Activated CD8-positive, alpha-beta memory T cell treated with anti-CD3 and anti-CD28 coated beads for 24 hours (primary cell): ENCODE results near the gene OVOL1.

Experiments
- DNase-seq: peaks from one replicate; pipeline ENCODE4 v3.0.0-alpha.2; 2020

OVOL1 gene

DNA sequence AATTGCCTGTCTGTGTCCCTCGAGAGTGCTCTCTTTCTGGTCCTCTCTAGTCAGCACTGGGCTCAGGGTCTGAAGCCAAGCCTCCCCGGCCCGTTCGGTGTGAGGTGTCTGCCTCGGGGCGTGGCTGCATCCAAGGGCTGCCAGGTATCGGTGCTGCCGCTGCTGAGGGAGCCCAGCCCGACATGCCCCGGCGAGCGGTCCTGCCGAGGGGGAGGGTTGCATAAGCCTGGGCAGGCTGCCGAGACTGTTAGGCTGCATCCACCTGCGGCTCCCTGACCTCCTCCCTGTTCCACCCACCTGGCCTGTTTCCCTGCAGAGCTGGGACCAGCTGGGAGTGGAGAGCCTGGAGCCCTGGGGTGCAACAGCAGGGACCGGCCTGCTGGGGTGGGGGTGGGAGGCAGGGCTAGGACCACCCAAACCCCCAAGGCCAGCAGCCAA, 6.3 kb downstream of the OVOL1 start:
- DNase-seq = no peak

DNA sequence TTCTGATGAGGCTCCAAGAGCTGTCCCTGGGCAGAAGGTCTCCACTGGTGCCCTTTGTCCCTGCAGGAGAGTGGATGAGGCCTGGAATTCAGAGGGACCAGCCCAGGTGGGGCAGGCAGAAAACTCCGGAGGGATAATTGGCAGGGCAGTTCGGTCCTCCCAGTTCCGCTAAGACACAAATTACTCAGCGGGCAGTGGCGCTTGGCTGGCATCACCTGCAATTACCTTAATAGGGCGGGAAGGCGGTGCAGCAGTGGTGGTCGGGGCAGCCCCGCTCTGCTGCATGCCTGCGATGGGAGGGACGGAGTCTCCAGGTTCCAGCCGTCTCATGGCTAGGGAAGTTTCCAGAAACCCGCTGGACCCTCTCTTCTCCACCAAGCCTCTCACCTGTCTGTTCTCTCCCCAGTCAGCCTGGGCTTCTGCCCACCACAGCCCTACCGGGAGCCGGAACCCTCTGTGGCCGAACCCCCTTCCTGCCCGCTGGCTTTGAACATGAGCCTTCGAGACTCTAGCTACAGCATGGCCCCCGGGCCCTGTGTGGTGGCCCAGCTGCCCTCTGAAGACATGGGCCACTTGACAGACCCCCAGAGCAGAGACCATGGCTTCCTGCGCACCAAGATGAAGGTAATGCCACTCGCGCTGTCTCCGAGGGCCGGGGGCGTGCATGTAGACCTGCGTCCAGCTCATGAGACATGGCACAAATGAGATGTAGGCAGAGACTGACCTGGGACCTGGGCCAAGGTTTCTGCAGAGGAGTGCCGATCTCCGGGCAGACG, 7.0 kb downstream of the OVOL1 start:
- no peak for DNase-seq

DNA sequence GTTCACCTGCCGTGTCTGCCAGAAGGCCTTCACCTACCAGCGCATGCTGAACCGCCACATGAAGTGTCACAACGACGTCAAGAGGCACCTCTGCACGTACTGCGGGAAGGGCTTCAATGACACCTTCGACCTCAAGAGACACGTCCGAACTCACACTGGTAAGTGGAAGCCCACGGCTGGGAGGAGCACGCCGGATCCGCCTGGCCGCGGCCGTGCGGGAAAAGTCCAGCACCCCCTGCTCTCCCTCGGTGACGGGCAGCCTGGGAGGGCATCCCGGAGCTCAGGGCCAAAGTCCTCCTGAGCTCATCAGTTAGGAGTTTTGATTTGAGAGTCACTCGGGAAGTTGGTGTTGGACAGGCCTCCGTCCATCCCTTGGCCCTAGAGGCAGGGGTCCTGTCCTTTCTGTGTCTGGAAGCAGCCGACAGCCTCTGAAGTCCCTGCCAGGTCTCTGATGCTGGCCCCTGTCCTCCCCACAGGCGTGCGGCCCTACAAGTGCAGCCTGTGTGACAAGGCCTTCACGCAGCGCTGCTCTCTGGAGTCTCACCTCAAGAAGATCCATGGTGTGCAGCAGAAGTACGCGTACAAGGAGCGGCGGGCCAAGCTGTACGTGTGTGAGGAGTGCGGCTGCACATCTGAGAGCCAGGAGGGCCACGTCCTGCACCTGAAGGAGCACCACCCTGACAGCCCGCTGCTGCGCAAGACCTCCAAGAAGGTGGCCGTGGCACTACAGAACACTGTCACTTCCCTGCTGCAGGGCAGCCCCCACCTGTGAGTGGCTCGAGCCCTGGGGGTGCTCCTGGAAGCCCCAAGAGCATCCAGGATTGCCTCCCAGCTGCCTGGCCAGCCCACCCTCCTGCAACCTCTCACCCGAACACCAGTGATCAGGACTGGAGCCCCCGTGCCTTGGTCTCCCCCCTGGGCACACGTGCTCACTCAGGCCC, 8.0 kb downstream of the OVOL1 start:
- no peak for DNase-seq

DNA sequence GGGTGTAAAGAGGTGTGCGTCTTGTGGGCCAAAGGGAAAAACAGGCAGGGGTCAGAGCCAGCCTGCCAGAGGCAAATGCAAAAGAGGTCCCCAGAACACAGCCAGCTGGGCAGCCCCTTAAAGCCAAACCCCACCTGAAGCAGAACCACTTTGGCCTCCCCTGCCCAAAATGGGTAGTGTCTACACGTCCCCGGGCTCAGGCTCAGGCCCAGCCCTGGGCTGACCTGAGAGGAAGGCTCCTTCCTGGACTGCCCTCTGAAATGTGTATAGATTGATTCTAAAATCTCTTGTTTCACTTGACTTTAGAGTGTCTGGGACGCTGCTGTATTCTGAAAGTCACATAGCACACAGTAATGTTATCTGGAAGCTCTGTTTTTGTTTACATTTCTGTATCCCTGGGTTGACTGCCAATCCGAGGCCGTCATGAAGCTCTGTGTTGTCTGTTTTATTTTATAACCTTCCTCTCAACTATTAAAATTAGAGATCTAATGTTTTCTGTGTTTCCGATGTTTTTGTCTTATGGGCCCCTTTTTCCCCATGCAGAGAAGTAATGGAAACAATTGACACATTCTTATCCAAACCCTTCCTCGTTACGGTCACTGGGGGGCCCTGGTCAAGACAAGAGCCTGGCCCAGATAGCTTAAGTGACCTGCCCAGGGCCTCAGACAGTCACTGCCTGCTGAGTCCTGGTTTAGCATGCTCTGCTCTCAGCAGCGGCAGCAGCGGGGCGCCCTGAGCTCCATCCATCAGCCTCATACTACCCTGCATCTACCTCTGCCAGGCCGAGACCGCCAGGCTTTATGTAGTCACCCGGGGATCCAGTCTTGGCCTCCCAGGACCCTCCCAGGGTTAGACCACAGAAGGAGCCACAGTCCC, 10.1 kb downstream of the OVOL1 start:
- DNase-seq = no peak

DNA sequence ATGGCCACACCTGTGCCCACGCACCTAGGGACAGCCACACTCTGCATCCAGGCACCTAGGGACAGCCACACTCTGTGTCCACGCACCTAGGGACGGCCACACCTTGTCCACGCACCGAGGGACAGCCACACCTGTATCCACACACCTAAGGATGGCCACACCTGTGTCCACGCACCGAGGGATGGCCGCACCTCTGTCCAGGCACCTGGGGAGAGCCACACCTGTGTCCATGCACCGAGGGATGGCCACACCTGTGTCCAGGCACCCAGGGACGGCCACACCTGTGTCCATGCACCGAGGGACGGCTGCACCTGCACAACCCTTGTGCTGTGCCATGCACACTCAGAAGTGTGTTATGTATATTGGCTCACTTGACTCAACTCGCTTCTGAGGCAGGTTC, 10.8 kb downstream of the OVOL1 start:
- no peak for DNase-seq

DNA sequence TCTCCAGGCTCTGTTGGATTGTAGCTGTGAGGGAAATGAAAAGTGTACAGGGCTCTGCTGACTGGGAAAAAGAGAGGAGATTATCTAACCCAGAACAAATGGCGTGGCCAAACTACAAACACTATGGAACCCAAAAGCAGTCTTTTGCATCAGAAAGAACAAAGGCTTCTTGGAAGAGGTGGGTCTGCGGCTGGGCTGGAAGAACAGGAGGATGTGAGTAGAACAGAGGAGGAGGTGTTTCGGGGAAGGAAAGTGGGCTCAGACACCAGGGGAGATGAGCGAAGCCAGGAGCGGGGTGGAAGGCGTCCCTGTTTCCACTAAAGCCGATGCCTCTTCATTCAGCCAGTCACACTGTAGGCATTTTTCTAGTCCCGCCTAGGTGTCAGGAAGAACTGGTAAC, 12.0 kb downstream of the OVOL1 start:
- DNase-seq = no peak

DNA sequence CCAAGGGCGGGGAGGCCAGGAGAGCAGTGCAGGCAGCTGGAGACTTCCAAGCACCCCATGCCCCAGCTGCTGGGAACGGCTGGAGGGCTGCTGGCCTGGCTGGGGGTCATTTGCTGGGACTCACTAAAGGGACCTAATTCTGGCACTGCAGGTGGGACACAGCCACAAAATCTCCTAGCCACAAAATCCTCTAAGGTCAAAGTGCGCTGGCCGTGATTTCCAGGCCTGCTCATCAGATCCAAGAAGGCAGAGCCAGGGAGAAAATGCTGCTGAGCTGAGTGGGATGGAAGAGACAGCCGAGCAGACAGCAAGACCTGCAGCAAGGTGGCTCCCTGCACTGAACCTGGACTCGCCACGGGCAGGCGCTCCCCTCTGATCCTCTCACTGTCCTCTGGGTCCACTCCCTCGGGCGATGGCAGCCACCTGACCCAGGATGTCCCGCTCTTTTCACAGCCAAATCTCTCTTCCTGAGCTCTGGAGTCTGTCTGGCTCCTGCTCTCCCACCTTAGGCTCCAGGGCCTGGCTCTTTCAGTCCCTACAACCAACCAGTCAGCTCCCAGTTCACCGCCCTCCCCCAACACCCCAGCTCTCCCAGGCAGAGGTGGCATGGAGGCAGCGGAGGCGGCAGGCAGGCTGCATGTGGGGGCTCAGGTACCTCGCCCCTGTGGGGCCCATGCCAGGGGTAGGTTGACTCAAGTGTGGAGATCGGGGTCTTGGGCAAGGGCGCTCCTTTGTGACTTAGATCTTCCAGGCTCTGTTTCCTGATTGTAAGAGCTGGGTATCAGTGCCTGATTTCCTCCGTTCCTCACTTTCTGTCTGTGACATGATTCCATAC, 14.5 kb downstream of the OVOL1 start:
- no peak for DNase-seq

DNA sequence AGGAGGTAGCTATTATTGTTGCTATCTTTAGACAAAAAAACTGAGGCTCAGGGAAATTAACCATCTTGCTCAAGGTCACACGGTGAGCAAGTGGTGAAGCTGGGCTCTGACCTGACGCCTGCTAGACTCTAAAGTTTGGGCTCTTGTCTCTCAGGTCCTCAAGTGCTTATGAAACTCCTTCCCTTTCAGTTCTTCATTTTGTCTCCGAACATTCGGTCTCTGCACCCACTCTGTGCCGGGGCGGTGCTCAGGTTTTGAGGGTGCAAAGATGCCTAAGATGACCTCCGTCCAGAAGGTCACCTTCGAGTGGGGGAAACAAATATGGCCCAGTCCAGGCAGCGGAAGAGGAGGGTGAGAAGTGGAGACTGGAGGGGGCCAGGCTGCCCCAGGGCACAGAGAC, 16.0 kb downstream of the OVOL1 start:
- no peak for DNase-seq

DNA sequence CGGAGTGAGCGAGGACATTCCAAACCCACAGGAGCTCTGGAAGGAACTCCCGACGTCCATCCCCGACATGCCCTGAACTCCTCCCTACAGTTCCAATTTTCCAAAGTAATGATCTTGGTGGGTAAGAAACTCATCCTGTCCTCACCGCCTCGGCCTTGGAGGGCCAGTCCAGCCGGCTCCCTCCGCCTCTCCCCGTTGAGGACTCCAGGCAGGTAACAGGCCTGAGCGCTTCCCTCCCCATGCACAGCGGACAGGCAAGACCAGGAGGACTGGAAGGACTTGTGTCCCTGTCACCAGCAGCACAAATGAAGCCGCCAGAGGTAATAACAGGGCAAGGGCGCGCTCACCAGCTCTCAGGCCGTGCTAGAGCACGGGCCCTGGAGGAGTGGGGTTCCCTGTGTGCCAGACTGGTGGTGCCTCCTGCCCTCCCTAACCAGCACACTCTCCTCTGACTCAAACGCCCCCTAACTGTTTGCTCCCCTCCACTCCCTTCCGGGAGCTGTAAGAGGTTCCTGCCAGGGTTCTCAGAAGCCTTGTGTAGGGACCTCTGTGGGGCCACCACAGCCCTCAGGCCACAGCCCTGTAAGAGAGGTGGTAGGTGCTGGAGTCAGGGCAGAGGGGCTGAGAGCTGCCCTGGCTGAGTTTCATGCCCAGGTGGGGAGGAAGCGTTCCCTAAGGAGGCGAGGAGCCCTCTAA, 17.1 kb downstream of the OVOL1 start:
- DNase-seq = no peak

DNA sequence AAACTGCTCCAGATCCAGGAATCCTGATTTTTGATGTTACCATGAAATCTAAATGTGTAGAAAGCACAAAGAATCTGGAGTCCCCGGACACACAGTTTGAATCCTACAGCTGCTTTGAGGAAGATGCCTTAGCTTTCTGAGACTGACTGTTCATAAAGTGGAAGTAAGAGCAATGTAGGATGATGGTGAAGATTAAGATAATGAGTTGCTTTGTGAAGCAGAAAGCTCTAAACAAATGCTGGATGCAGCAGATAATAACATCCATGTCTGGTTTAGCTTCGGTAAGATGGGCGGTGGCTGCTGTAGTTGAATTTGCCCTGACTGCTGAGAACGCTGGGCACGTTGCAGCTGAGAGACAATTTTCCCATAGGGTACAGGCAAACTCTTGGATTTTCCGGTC, 20.1 kb downstream of the OVOL1 start:
- DNase-seq = no peak

DNA sequence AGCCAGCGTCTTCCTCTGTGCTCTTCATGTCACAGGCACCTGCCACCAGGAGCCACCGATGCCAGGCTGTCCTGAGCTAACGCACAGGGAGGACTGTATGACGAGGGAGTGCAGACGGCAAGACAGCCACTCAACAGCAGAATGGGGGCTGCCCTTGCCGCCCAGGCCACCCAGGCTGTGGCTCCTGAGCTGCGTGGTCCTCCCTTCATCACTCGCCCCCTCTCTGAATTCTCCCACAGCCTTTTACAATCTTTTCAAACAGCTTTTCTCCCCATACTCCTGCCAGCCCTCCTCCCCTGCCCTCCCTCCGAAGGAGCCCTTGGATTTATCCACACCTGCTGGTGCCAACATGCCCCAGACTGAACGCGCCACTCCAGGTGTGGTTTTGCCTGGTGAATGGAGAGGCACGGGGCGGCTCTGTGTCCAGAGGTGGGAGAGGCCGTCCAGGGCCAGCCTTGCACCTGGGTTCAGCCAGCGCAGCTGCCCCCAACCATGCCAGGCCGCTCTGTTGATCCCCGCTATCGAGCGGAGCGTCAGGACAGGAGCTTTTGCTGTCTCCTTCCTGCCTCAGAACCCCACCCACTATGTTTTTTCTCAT, 22.0 kb downstream of the OVOL1 start:
- no peak for DNase-seq

DNA sequence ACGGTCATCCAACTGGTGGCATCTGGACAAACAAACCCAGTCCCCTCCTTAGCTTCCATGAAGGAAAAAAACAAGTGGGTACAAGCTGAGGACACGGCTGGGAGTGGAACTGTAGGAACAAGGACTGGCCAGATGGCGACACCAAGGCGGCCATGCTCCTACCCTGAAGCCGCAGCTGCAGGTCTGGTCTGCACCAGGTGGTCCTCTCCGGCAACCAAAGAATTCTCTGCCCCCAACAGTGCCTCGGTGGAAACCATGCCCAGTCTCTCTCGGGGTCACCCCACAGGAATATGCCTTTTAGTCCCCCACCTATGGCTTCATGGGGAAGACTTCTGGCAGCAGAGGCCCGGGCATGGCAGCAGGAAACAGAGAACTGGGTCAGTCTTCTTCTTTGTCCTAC, 22.6 kb downstream of the OVOL1 start:
- DNase-seq = no peak

DNA sequence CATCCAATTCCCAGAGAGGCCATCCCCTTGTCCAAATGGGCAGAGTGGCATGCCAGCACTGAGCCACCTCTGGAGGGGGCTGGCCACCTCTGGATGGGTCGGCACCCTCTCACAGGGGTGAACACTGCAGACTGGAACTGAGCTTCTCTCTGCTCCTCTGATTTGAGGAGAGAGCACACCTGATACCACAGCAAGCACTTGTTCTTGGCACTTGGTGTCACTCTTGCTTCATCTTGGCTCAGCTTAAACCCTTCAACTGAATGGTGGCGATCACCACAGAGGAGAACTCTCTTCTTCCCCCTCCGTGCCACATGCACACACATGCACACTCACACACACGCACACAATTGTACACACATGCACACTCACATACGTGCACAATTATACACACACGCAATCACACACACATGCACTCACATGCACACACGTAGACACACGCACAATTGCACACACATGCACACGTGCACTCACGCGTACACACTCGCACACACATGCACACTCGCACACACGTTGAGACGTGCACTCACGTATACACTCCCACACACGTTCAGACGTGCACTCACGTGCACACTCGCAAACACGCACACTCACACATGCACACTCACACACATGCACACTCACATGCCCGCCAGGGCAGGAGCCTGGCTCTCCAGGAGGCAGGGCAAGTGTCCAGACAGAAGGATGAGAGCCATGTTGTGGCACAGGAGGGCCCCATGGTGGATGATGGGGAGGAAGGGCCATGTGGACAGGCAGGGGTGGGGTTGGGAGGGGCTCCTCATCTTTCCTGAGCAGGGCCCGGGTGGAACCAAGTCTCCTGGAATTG, 23.4 kb downstream of the OVOL1 start:
- no peak for DNase-seq

DNA sequence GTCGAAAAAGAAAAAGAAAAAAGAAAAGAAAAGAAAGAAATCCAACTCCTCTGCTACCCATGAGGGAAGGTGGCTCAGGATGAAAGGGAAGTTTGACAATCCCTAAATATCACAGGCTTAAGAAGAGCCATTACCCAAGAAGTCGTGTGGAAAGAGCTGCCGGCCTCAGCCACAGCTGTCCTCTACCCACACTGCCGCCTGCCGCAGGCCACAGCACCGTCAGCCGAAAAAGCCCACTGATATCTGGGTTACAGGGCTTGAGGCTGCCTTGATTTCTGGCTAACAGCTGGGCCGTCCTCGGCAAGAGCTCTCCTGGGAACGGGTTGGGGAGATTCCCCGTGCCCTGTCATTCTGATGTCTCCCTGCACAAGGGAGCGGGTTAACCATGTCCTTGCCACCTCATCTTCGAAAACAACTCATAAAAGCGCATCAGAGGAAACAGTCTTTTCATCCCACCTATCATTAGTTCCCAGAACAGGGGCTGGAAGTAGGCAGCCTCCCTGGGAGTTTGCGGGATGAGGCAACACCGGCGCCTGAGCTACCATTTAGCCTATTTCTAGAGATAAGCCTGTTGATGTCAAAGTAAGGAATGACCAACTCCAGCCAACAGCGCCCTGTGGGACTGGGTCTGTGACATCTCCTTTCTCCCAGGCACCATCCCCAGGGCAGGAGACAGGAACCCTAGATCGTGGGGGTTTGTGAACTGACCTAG, 25.1 kb downstream of the OVOL1 start:
- no peak for DNase-seq

DNA sequence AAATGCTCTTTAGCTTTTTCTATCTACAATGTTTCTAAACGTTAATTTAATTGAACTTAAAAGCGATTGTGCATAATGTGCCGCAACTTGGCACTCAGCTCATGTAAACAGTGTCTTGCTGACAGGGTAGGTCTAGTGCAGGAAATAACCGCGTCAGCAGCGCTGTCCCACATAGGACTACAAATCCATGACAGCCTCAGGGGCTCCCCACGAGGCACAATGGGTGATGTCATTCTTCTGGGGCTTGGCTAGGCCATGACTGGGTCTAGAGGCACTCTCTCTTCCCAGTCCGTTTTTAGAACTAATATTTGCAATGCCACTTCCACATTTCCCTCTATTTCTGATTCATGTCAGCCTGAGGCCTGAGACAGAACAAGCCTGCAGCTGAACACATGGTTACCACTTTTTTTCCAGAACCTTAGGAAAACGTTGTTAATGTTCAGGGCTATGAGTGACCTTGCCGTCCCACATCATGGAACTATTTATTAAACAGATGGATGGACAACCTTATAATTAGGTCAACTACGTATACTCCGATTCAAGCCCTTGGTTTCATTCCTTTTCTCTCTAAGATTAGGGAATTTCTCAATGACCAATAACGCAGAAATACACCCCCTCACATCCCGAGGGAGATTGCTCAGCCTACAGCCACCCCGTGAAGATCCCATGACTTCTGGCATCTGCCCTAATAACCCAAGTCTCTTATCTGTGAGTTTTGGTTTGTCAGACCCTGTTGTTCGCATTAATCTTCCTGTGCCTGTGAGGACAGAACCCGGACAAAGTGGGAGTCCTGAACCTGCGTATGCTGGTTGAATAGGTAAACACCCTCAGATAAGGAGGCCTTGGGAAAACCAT, 27.5 kb downstream of the OVOL1 start:
- DNase-seq = no peak

DNA sequence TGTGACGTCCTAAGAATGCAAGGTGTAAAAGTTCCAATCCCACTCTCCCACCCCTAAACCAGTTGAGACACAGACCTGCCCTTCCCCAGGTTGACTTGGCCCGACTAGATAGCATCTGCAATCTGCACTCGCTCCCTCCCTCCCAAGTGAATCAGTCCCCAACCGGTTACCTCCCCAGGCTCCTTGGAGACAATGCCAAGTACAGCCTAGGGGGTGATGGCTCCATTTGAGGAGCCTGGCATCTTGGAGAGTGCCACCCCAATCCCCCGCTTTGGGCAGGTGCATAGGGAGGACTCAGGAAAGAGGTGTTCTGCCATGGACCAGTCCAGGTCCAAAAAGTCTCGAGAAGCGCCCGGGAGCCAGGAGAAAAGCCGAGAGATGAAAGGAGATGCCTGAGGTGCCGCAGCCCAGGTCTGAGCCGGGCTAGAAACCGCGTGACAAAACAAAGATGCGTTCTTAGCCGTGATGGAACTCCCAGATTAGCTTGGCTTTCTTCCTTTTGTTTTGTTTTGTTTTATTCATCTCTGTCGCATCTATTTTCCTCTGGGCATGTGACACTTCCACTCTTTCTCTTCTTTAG, 28.2 kb downstream of the OVOL1 start:
- DNase-seq = no peak

DNA sequence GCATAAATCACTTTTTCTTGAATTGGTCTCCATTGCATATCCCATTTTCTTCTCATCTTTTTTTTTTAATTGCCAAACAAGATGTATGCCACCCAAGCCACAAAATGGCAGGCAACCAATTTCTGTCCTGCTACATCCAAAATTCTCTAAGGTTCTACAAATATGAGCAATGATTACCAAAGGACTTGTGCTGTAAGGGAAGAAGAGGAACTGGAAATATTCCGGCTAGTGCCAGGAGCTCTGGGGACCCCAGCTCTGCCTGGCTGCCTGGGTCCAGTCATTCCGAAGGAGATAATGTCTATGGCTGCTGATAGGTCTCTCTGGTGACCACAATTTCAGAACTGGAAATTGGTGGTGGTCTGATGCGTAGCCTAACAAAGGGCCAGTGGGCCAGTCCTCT, 29.8 kb downstream of the OVOL1 start:
- no peak for DNase-seq

DNA sequence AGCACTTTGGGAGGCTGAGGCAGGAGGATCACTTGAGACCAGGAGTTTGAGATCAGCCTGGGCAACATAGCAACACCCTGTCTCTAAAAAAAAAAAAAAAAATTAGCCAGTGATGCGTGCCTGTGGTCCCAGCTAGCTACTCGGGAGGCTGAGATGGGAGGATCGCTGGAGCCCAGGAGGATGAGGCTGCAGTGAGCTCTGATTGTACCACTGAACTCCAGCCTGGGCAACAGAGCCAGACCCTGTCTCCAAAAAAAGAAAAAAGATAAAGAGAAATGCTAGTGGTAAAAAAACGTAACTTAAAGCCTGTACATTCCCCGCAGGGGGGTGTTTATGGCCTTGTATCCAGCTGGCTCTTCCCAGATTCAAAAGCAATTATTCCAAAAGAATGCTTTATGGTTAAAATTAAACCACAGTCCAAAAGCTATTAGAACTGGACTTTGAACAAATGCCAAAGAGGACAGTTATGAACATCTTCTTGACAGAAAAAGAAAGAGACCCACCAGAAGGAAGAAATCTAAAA, 30.5 kb downstream of the OVOL1 start:
- no peak for DNase-seq
